HG02981 (cell line): ENCODE data around the gene SPATA1.
"Not testable (repeated sequence)": the region's sequence is repeated elsewhere in the genome, so short reads cannot be mapped to it uniquely, and the experiment has no call there.

Experiments used
- ATAC-seq: cut with Tn5 transposase; IDR thresholded peaks from one replicate; pipeline ENCODE4 v1.9.1; 2021; ENCODE audit warnings: mild to moderate bottlenecking, moderate library complexity; ENCODE audit not compliant: unreplicated experiment

The SPATA1 gene

GRCh38 chr1:84506002-84506728 lies at the start of gene SPATA1, which contains the start of gene GNG5:
Gene SPATA1 (plus strand): TSS chr1:84506386. CDS start chr1:84516360, 9,974 bp downstream.
Gene GNG5 (minus strand): TSS chr1:84506581. CDS start chr1:84506091, 490 bp downstream.
- peak; percentile 77 for ATAC-seq

GRCh38 chr1:84462118-84462517 lies 44.1 kb upstream of the SPATA1 start:
- ATAC-seq = no peak

- no peak for ATAC-seq
Measured at GRCh38 chr1:84467298-84467697, 38.9 kb upstream of the SPATA1 start.

- ATAC-seq = no peak
Measured at GRCh38 chr1:84476225-84476624, 30.0 kb upstream of the SPATA1 start.

- peak; percentile 92 for ATAC-seq
Measured at GRCh38 chr1:84478876-84479868, 27.0 kb upstream of the SPATA1 start, which contains the start of gene RPF1. Gene RPF1 (plus strand): TSS chr1:84479266. CDS start chr1:84479282, 16 bp downstream.

GRCh38 chr1:84479998-84480397 lies 26.2 kb upstream of the SPATA1 start:
- ATAC-seq = peak; percentile 6

GRCh38 chr1:84480650-84481049 lies 25.5 kb upstream of the SPATA1 start:
- ATAC-seq = peak; percentile 36

- ATAC-seq = no peak
Measured at GRCh38 chr1:84481317-84481716, 24.9 kb upstream of the SPATA1 start.

- no peak for ATAC-seq
Measured at GRCh38 chr1:84488107-84488506, 18.1 kb upstream of the SPATA1 start.

GRCh38 chr1:84489766-84490165 lies 16.4 kb upstream of the SPATA1 start:
- no peak for ATAC-seq

GRCh38 chr1:84492726-84493125 lies 13.5 kb upstream of the SPATA1 start:
- ATAC-seq = no peak

GRCh38 chr1:84493747-84494146 lies 12.4 kb upstream of the SPATA1 start:
- no peak for ATAC-seq

- ATAC-seq = no peak
Measured at GRCh38 chr1:84496498-84496897, 9.7 kb upstream of the SPATA1 start.

GRCh38 chr1:84497631-84498275 lies 8.4 kb upstream of the SPATA1 start:
- ATAC-seq = no peak

GRCh38 chr1:84502927-84503326 lies 3.3 kb upstream of the SPATA1 start:
- no peak for ATAC-seq

- ATAC-seq = no peak
Measured at GRCh38 chr1:84504580-84505492, 1.4 kb upstream of the SPATA1 start.

GRCh38 chr1:84505493-84506001 lies 639 bp upstream of the SPATA1 start:
- peak; percentile 34 for ATAC-seq

GRCh38 chr1:84506729-84507453 lies 705 bp downstream of the SPATA1 start:
- no peak for ATAC-seq

- ATAC-seq = not testable (repeated sequence)
Measured at GRCh38 chr1:84507887-84508286, 1.7 kb downstream of the SPATA1 start.
